Middle frontal gyrus (tissue), 1 donor: ENCODE measurements around the gene ANKRA2.

Experiments used
- DNase-seq: peaks from one replicate; pipeline ENCODE4 v3.0.0-alpha.2; 2015; ENCODE audit warnings: low spot score; ENCODE audit errors: extremely low spot score

The ANKRA2 gene

GRCh38 chr5:73565139-73565968 lies at the start of gene ANKRA2, which contains the start of gene UTP15:
Gene ANKRA2, minus strand, starts transcription at chr5:73565639. Its CDS starts 2,758 bp downstream, at chr5:73562881.
Gene UTP15, plus strand, starts transcription at chr5:73565743. Its CDS starts 1,602 bp downstream, at chr5:73567345.
- DNase-seq, result peak; percentile 96

GRCh38 chr5:73615085-73615484 lies 49.6 kb upstream of the ANKRA2 start:
- DNase-seq, result no peak

- DNase-seq, result no peak
These were observed 47.4 kb upstream of the ANKRA2 start for GRCh38 chr5:73612799-73613198.

GRCh38 chr5:73607228-73607627 lies 41.8 kb upstream of the ANKRA2 start:
- no peak for DNase-seq

- no peak for DNase-seq
These were observed 40.8 kb upstream of the ANKRA2 start for GRCh38 chr5:73606206-73606753.

- no peak for DNase-seq
These were observed 40.0 kb upstream of the ANKRA2 start for GRCh38 chr5:73605223-73606087.

GRCh38 chr5:73603998-73604397 lies 38.6 kb upstream of the ANKRA2 start:
- no peak for DNase-seq

- DNase-seq, result no peak
These were observed 33.9 kb upstream of the ANKRA2 start for GRCh38 chr5:73599380-73599779.

GRCh38 chr5:73596705-73597328 lies 31.4 kb upstream of the ANKRA2 start:
- DNase-seq, result no peak

GRCh38 chr5:73592551-73592950 lies 27.1 kb upstream of the ANKRA2 start:
- no peak for DNase-seq

GRCh38 chr5:73591698-73592501 lies 26.5 kb upstream of the ANKRA2 start:
- DNase-seq, result no peak

GRCh38 chr5:73591102-73591695 lies 25.8 kb upstream of the ANKRA2 start:
- peak; percentile 70 for DNase-seq

- no peak for DNase-seq
These were observed 22.5 kb upstream of the ANKRA2 start for GRCh38 chr5:73587923-73588322.

GRCh38 chr5:73582285-73583145 lies 17.1 kb upstream of the ANKRA2 start:
- DNase-seq, result no peak

- no peak for DNase-seq
These were observed 619 bp upstream of the ANKRA2 start for GRCh38 chr5:73565969-73566547.

GRCh38 chr5:73564675-73565074 lies 764 bp downstream of the ANKRA2 start:
- no peak for DNase-seq

- no peak for DNase-seq
These were observed 1.4 kb downstream of the ANKRA2 start for GRCh38 chr5:73564018-73564417.

- no peak for DNase-seq
These were observed 6.5 kb downstream of the ANKRA2 start for GRCh38 chr5:73558950-73559349.

GRCh38 chr5:73552642-73553041 lies 12.8 kb downstream of the ANKRA2 start:
- DNase-seq, result no peak
